ENCODE measurements around the gene SH3GL1.
"Not testable (repeated sequence)": the region's sequence is repeated elsewhere in the genome, so short reads cannot be mapped to it uniquely, and the experiment has no call there.

- not testable (repeated sequence) for TF ChIP-seq POLR2A, CTCF, EP300, POLR2AphosphoS5 (IDR thresholded peaks at IDR 0.05)
These were observed 71.2 kb downstream of the SH3GL1 start for GRCh38 chr19:4328991-4329681.

Data from gastroesophageal sphincter (tissue), 3 donors.